ENCODE results near the gene DIAPH1. TPM values are rescaled to one million over a fixed set of nuclear protein-coding genes. Genes with fewer than 3 reads are reported as not detected.

The DIAPH1 gene
- total RNA-seq, 1 experiment from 2014 or later = 142 TPM

DNA sequence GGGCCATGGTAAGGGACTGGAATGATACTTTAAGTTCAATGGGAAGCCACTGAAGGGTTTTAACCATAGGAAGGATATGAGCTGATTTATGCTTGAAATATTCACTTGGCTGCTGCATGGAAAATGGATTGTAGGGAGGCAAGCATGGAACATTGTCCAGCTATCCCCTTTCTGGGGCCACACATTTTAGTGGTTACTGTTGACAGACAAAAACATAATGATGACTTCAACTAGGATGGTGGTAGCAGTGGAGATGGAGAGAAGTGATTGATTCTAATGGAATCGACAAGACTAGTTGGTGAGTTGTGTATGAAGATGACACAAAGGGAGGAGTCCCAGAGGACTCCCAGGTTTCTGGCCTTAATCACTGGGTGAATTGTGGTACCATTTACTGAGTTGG is 38.6 kb upstream of the DIAPH1 start:
- intact Hi-C loops (cut with micrococcal nuclease) = no loop called here

More for the DNA sequence above, 38.6 kb upstream of the DIAPH1 start:
- peaks cover 0 to 16% of the 10 kb centered on the region in 2 experiments; a peak in 2 of 4 replicates for H3K4me1 ChIP-seq (ENCODE audit: control insufficient read depth in 1 of 2, insufficient read depth in 2 of 2, low read length in 2 of 2)
- H3K27ac ChIP-seq (ENCODE audit: low read depth, low read length) = no peak overlapping the region
- ChIA-PET RAD21 (ENCODE audit: low non-redundant PET in 1 of 2, low total read pairs in 2 of 2, uncharacterized antibody in 2 of 2, unreplicated experiment in 2 of 2) (no interaction called here), POLR2A (no interaction called here), CTCF (no interaction called here)
- no peaks in the 10 kb centered on the region for H3K9me3 ChIP-seq (ENCODE audit: control insufficient read depth in 1 of 2, insufficient read depth in 1 of 2, low read depth in 1 of 2, low read length in 2 of 2)
- TF ChIP-seq EZH2phosphoT487 (IDR thresholded peaks at IDR 0.05; ENCODE audit: borderline replicate concordance) (no peak), RAD21 (IDR thresholded peaks at IDR 0.05; ENCODE audit: low read depth) (no peak), SP1 (IDR thresholded peaks at IDR 0.05; ENCODE audit: low read depth) (no peak; the same call in 1 of the 2 replicates), SRF (IDR thresholded peaks at IDR 0.05; ENCODE audit: low read depth) (no peak), POLR2A (IDR thresholded peaks at IDR 0.05; ENCODE audit: borderline replicate concordance, extremely low read depth, insufficient read depth, insufficient read length) (no peak), ELF1 (IDR thresholded peaks at IDR 0.05; ENCODE audit: borderline replicate concordance, low read depth) (no peak), POLR2AphosphoS5 (IDR thresholded peaks at IDR 0.05; ENCODE audit: low read depth, low read length) (no peak), TCF7L2 (IDR thresholded peaks at IDR 0.05; ENCODE audit: borderline replicate concordance, extremely low read depth, insufficient read depth, insufficient read length) (no peak), SIN3A (IDR thresholded peaks at IDR 0.05; ENCODE audit: low read depth) (no peak), CBX3 (IDR thresholded peaks at IDR 0.05; ENCODE audit: low read depth) (no peak), EGR1 (IDR thresholded peaks at IDR 0.05; ENCODE audit: low read depth) (no peak)
- TF ChIP-seq, protein P1, sequence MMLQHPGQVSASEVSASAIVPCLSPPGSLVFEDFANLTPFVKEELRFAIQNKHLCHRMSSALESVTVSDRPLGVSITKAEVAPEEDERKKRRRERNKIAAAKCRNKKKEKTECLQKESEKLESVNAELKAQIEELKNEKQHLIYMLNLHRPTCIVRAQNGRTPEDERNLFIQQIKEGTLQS (IDR thresholded peaks at IDR 0.05) = no peak
- TF ChIP-seq, protein P2, sequence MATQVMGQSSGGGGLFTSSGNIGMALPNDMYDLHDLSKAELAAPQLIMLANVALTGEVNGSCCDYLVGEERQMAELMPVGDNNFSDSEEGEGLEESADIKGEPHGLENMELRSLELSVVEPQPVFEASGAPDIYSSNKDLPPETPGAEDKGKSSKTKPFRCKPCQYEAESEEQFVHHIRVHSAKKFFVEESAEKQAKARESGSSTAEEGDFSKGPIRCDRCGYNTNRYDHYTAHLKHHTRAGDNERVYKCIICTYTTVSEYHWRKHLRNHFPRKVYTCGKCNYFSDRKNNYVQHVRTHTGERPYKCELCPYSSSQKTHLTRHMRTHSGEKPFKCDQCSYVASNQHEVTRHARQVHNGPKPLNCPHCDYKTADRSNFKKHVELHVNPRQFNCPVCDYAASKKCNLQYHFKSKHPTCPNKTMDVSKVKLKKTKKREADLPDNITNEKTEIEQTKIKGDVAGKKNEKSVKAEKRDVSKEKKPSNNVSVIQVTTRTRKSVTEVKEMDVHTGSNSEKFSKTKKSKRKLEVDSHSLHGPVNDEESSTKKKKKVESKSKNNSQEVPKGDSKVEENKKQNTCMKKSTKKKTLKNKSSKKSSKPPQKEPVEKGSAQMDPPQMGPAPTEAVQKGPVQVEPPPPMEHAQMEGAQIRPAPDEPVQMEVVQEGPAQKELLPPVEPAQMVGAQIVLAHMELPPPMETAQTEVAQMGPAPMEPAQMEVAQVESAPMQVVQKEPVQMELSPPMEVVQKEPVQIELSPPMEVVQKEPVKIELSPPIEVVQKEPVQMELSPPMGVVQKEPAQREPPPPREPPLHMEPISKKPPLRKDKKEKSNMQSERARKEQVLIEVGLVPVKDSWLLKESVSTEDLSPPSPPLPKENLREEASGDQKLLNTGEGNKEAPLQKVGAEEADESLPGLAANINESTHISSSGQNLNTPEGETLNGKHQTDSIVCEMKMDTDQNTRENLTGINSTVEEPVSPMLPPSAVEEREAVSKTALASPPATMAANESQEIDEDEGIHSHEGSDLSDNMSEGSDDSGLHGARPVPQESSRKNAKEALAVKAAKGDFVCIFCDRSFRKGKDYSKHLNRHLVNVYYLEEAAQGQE (IDR thresholded peaks at IDR 0.05; ENCODE audit: low read depth) = no peak
- ATAC-seq = no peak
- no peak for DNase-seq (ENCODE audit: low read depth, low spot score)
- no peaks in the 10 kb centered on the region for H4K20me1 ChIP-seq (ENCODE audit: insufficient read depth)
- H3K36me3 ChIP-seq (ENCODE audit: control insufficient read depth in 1 of 2, insufficient read depth in 2 of 2, low read length in 2 of 2) = no peaks in the 10 kb centered on the region
- H3K9ac ChIP-seq (ENCODE audit: low read length) = no peak overlapping the region
- H2AFZ ChIP-seq (ENCODE audit: low read depth, low read length, poor library complexity, severe bottlenecking) = no peak overlapping the region
- no peaks in the 10 kb centered on the region for H3K9me2 ChIP-seq (ENCODE audit: insufficient read depth)
- H3K79me2 ChIP-seq (ENCODE audit: insufficient read depth, low read length) = no peaks in the 10 kb centered on the region
- BruUV-seq (replicated peaks) = no TSS peak
- H3K4me2 ChIP-seq (ENCODE audit: low read length) = no peak overlapping the region
- no peaks in the 10 kb centered on the region for H3K27me3 ChIP-seq (ENCODE audit: insufficient read depth, low read length)
- H3K4me3 ChIP-seq (replicated peaks in 1 of 2; ENCODE audit: low read depth in 1 of 2, low read length in 2 of 2) = no peak overlapping the region

Data from HCT116 (cell line).